Mammary epithelial cell (primary cell): ENCODE data around the gene ITGB7.

Experiments
- CTCF ChIP-seq, 2 donors: IDR thresholded peaks in 1 of 2; conservative IDR thresholded peaks in 1 of 2; 2 replicates each; pipeline ENCODE4 v1.5.1; 2011 to 2012; ENCODE audit warnings: inconsistent platforms in 2 of 2, low read length in 2 of 2, mild to moderate bottlenecking in 2 of 2, control low read depth in 1 of 2, low read depth in 1 of 2; ENCODE audit not compliant: insufficient read depth in 1 of 2; ENCODE audit errors: extremely low read depth in 1 of 2
- EZH2 ChIP-seq: IDR thresholded peaks from 2 replicates; pipeline ENCODE4 v1.6.1; 2012; ENCODE audit warnings: low read length, inconsistent platforms, borderline replicate concordance

GRCh38 chr12:53244337-53244736 lies 37.3 kb upstream of the ITGB7 start:
- TF ChIP-seq CTCF (conservative IDR thresholded peaks at IDR 0.05 in 1 of 2, IDR thresholded peaks at IDR 0.05 in 1 of 2; ENCODE audit: extremely low read depth in 1 of 2, insufficient read depth in 1 of 2, low read depth in 1 of 2, low read length in 2 of 2), result no peak
- no peak for TF ChIP-seq EZH2
